ENCODE data around the gene KCNH6. TPM values are rescaled to one million over a fixed set of nuclear protein-coding genes. Genes with fewer than 3 reads are reported as not detected.

The KCNH6 gene
- total RNA-seq, 2 experiments from 2014 or later = not detected

GRCh38 chr17:63488851-63489250 lies 34.3 kb upstream of the KCNH6 start:
- no peaks in the 10 kb centered on the region for H3K4me1 Mint-ChIP-seq

DNA sequence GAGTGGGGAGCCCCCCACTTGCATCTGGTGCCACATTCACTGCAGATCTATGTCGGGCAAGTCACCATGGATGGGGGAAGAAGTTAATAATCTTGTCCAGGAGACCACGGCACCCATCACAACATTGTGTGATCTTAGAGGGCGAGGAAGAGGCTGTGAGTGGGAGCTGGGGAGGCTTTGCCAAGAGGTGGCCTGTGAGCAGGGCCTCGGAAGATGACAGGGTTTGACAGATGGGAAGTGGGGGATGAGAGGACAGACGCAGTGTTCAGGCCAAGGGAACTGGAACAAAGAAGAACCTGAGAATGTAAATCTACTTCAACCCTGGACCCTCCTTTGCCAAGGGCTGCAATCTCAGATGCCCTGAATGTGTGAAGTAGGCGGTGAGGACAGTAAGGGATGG lies 33.9 kb upstream of the KCNH6 start:
- ATAC-seq = no peak
- no peak for DNase-seq
- H3K9me3 Mint-ChIP-seq (ENCODE audit: low read depth) = no peaks in the 10 kb centered on the region
- CTCF ChIA-PET = no interaction called here
- intact Hi-C loops (cut with DNase I, micrococcal nuclease) = no loop called here
- H3K36me3 Mint-ChIP-seq (ENCODE audit: low read depth) = no peaks in the 10 kb centered on the region
- H3K27me3 Mint-ChIP-seq = no peaks in the 10 kb centered on the region
- POLR2A ChIA-PET = no interaction called here
- H3K4me3 Mint-ChIP-seq = no peak overlapping the region
- no peak overlapping the region for H3K27ac Mint-ChIP-seq
- no peaks in the 10 kb centered on the region for H3K4me1 Mint-ChIP-seq

More at GRCh38 chr17:63488851-63489250, 34.3 kb upstream of the KCNH6 start:
- ATAC-seq (no peak), DNase-seq (no peak)
- POLR2A ChIA-PET = no interaction called here
- Mint-ChIP-seq H3K4me3 (no peak overlapping the region), H3K36me3 (ENCODE audit: low read depth) (no peaks in the 10 kb centered on the region), H3K27me3 (no peaks in the 10 kb centered on the region), H3K27ac (no peak overlapping the region), H3K9me3 (ENCODE audit: low read depth) (no peaks in the 10 kb centered on the region)
- intact Hi-C loops (cut with DNase I, micrococcal nuclease) = no loop called here
- CTCF ChIA-PET = no interaction called here

GRCh38 chr17:63490329-63490728 lies 32.8 kb upstream of the KCNH6 start:
- no peaks in the 10 kb centered on the region for H3K27me3 Mint-ChIP-seq
- no peaks in the 10 kb centered on the region for H3K4me1 Mint-ChIP-seq
- H3K27ac Mint-ChIP-seq = no peak overlapping the region
- no peak overlapping the region for H3K4me3 Mint-ChIP-seq
- CTCF ChIA-PET = interaction anchor here (0.6 kb wide), 1 partner anchor 216 kb away, joined by 4 read pairs; no protein-coding TSS in a partner anchor
- no peaks in the 10 kb centered on the region for H3K9me3 Mint-ChIP-seq (ENCODE audit: low read depth)
- DNase-seq (no peak), ATAC-seq (no peak)
- H3K36me3 Mint-ChIP-seq (ENCODE audit: low read depth) = no peaks in the 10 kb centered on the region
- POLR2A ChIA-PET = no interaction called here
- intact Hi-C loops (cut with DNase I, micrococcal nuclease) = no loop called here

GRCh38 chr17:63490858-63491400 lies 32.2 kb upstream of the KCNH6 start:
- intact Hi-C loops (cut with DNase I, micrococcal nuclease) = no loop called here
- DNase-seq (no peak), ATAC-seq (no peak)
- ChIA-PET POLR2A (no interaction called here), CTCF (interaction anchor here (0.6 to 1.1 kb wide), 3 partner anchors 23 to 135 kb away, joined by 3 read pairs; no protein-coding TSS in a partner anchor)
- H3K36me3 Mint-ChIP-seq (ENCODE audit: low read depth) = no peaks in the 10 kb centered on the region
- H3K4me3 Mint-ChIP-seq = no peak overlapping the region
- no peaks in the 10 kb centered on the region for H3K4me1 Mint-ChIP-seq
- H3K9me3 Mint-ChIP-seq (ENCODE audit: low read depth) = no peaks in the 10 kb centered on the region
- no peaks in the 10 kb centered on the region for H3K27me3 Mint-ChIP-seq
- no peak overlapping the region for H3K27ac Mint-ChIP-seq

DNA sequence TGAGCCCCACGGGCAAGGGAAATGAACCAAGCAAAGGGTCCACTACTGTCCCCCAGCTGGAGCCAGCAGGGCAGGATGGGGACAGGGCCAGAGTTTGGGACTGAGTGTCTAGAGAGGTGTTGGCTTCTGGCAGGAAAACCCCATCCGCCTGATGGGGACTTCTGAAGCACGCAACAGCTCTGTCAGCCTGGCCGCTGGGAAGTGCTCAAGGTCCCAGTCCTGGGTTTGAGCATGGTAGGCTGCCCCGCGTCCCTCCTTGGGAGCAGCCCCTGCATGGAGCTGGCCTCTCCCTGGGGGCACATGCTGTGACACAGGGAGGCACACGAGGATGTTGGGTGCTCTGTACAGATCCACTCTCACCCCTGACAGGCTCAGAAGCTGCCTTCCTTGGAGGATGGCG lies 31.7 kb upstream of the KCNH6 start:
- intact Hi-C loops (cut with DNase I, micrococcal nuclease) = no loop called here
- H3K36me3 Mint-ChIP-seq (ENCODE audit: low read depth) = no peaks in the 10 kb centered on the region
- CTCF ChIA-PET = interaction anchor here (0.6 to 1.1 kb wide), 3 partner anchors 22 to 136 kb away, joined by 3 read pairs; no protein-coding TSS in a partner anchor

DNA sequence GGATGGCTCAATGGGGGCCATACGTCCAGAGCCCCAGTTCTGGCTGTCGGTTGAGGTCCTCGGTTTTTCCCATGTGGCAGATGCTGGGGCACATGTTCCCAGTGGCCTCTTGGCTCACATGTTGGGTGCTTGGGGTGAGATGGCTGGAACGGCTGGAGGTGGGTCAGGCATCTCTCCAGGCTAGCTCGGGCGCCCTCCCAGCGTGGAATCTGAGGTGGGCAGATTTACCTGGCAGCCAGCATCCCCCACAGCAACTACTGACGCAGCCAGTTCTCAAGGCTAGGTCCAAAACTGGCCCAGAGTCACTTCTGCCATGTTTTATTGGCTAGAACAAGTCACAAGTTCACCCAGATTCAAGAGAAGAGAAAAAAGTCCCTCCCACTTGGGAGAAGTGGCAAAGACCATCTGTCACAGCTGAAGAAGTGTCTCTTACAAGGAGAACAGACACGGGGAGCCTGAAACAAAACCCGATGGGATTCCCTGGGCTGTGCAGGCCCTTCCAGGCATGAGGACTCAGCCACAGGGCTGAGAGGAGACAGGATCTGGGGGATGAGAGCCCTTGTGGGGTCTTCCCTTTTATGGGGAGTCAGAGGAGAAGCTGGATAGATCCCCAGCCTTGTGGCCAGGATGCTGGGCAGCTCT lies 31.1 kb upstream of the KCNH6 start:
- Mint-ChIP-seq H3K27me3 (no peaks in the 10 kb centered on the region), H3K9me3 (ENCODE audit: low read depth) (no peaks in the 10 kb centered on the region), H3K4me1 (no peaks in the 10 kb centered on the region), H3K27ac (no peak overlapping the region), H3K36me3 (ENCODE audit: low read depth) (no peaks in the 10 kb centered on the region), H3K4me3 (no peak overlapping the region)
- ATAC-seq = no peak
- POLR2A ChIA-PET = no interaction called here
- CTCF ChIA-PET = interaction anchor here (0.7 kb wide), 1 partner anchor 25 kb away, joined by 3 read pairs; no protein-coding TSS in a partner anchor
- intact Hi-C loops (cut with DNase I, micrococcal nuclease) = no loop called here
- DNase-seq = no peak

More for the DNA sequence above, 31.7 kb upstream of the KCNH6 start:
- Mint-ChIP-seq H3K4me3 (no peak overlapping the region), H3K4me1 (no peaks in the 10 kb centered on the region), H3K9me3 (ENCODE audit: low read depth) (no peaks in the 10 kb centered on the region), H3K27me3 (no peaks in the 10 kb centered on the region), H3K27ac (no peak overlapping the region)
- POLR2A ChIA-PET = no interaction called here
- ATAC-seq = no peak
- DNase-seq = no peak

DNA sequence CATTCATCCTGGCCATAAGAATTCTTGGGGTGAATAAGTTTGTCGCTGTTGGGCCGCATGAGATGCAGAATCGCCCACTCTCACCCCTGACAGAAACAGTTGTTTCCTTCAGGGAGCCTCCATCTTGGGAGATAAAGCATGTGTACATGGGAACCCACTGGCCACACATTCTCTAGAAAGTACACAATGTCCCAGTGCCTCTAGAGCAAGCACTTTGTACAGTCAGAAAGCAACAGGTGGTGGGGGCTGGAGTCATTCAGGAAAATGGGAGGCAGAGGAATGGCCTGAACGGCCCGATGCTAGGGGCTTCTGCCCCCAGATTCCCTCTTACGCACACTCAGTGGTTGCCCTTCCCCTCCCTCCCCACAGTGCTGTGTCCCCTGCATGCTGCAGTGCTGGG lies 30.2 kb upstream of the KCNH6 start:
- Mint-ChIP-seq H3K9me3 (ENCODE audit: low read depth) (no peaks in the 10 kb centered on the region), H3K27ac (no peak overlapping the region), H3K4me3 (no peak overlapping the region), H3K36me3 (ENCODE audit: low read depth) (no peaks in the 10 kb centered on the region), H3K27me3 (no peaks in the 10 kb centered on the region), H3K4me1 (no peaks in the 10 kb centered on the region)
- intact Hi-C loops (cut with DNase I, micrococcal nuclease) = no loop called here
- ChIA-PET CTCF (no interaction called here), POLR2A (no interaction called here)
- ATAC-seq (no peak), DNase-seq (no peak)

- no peak for DNase-seq
- intact Hi-C loops (cut with DNase I, micrococcal nuclease) = no loop called here
- ATAC-seq = no peak
- no peak overlapping the region for H3K4me3 Mint-ChIP-seq
- no peaks in the 10 kb centered on the region for H3K9me3 Mint-ChIP-seq (ENCODE audit: low read depth)
- CTCF ChIA-PET = no interaction called here
- H3K4me1 Mint-ChIP-seq = no peaks in the 10 kb centered on the region
- POLR2A ChIA-PET = no interaction called here
- no peaks in the 10 kb centered on the region for H3K27me3 Mint-ChIP-seq
- H3K36me3 Mint-ChIP-seq (ENCODE audit: low read depth) = no peaks in the 10 kb centered on the region
- H3K27ac Mint-ChIP-seq = no peak overlapping the region
Observed at GRCh38 chr17:63493411-63493810, 29.7 kb upstream of the KCNH6 start.

- intact Hi-C loops (cut with DNase I, micrococcal nuclease) = no loop called here
- no peaks in the 10 kb centered on the region for H3K4me1 Mint-ChIP-seq
- H3K27me3 Mint-ChIP-seq = no peaks in the 10 kb centered on the region
- ChIA-PET POLR2A (no interaction called here), CTCF (no interaction called here)
- ATAC-seq (no peak), DNase-seq (no peak)
- H3K9me3 Mint-ChIP-seq (ENCODE audit: low read depth) = no peaks in the 10 kb centered on the region
- H3K4me3 Mint-ChIP-seq = no peak overlapping the region
- no peaks in the 10 kb centered on the region for H3K36me3 Mint-ChIP-seq (ENCODE audit: low read depth)
- no peak overlapping the region for H3K27ac Mint-ChIP-seq
Observed at GRCh38 chr17:63494300-63494928, 28.7 kb upstream of the KCNH6 start.

DNA sequence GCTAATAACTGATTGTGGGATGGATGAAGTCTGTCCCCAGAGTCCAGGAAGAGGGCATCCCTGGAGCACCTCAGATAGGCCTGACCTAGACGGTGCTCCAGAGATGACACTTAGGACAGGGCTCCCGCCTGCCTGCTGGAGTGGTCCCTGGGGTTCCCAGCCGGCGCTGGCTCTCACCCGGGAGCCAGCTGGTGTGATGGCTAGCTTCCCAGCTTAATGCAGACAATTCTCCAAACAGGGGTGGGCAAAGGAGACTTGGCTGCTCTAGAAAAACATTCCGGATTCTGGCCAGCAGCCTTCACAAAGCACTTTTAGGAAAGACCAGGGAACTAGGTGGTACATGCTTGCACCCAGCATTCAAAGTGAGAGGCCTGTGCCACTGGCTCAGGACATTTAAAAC lies 27.7 kb upstream of the KCNH6 start:
- Mint-ChIP-seq H3K36me3 (ENCODE audit: low read depth) (no peaks in the 10 kb centered on the region), H3K4me1 (no peaks in the 10 kb centered on the region), H3K27me3 (peaks cover under 1% of the 10 kb centered on the region), H3K27ac (no peak overlapping the region), H3K9me3 (ENCODE audit: low read depth) (no peaks in the 10 kb centered on the region), H3K4me3 (no peak overlapping the region)
- no peak for ATAC-seq
- POLR2A ChIA-PET = no interaction called here
- CTCF ChIA-PET = no interaction called here
- DNase-seq = no peak
- intact Hi-C loops (cut with DNase I, micrococcal nuclease) = no loop called here

GRCh38 chr17:63496177-63496576 lies 27.0 kb upstream of the KCNH6 start:
- intact Hi-C loops (cut with DNase I, micrococcal nuclease) = no loop called here
- no peak overlapping the region for H3K27ac Mint-ChIP-seq

GRCh38 chr17:63496663-63497400 lies 26.3 kb upstream of the KCNH6 start:
- DNase-seq = no peak
- H3K36me3 Mint-ChIP-seq (ENCODE audit: low read depth) = no peaks in the 10 kb centered on the region
- ATAC-seq = no peak
- H3K27ac Mint-ChIP-seq = no peak overlapping the region
- no peaks in the 10 kb centered on the region for H3K9me3 Mint-ChIP-seq (ENCODE audit: low read depth)
- intact Hi-C loops (cut with DNase I, micrococcal nuclease) = no loop called here
- H3K27me3 Mint-ChIP-seq = peaks cover 9% of the 10 kb centered on the region
- ChIA-PET CTCF (interaction anchor here (0.9 kb wide), 1 partner anchor 57 kb away, joined by 3 read pairs; no protein-coding TSS in a partner anchor), POLR2A (no interaction called here)
- H3K4me1 Mint-ChIP-seq = no peaks in the 10 kb centered on the region
- no peak overlapping the region for H3K4me3 Mint-ChIP-seq

More at GRCh38 chr17:63496177-63496576, 27.0 kb upstream of the KCNH6 start:
- Mint-ChIP-seq H3K4me3 (no peak overlapping the region), H3K4me1 (no peaks in the 10 kb centered on the region), H3K27me3 (peaks cover 4% of the 10 kb centered on the region), H3K36me3 (ENCODE audit: low read depth) (no peaks in the 10 kb centered on the region), H3K9me3 (ENCODE audit: low read depth) (no peaks in the 10 kb centered on the region)
- ATAC-seq (no peak), DNase-seq (no peak)
- ChIA-PET POLR2A (no interaction called here), CTCF (no interaction called here)
